HEK293 (cell line): Measurements from ENCODE around the gene BRD1.

ENCODE experiments used
- CTCF ChIA-PET: fragments of 350-600 bp; formaldehyde crosslinking; extraction: SDS; loops from one replicate; lab custom pipeline; 2021; ENCODE audit warnings: antibody characterized with exemption; lab: Yijun Ruan, JAX
- POLR2A ChIA-PET: fragments of 300-600 bp; formaldehyde crosslinking; extraction: SDS; loops from one replicate; lab custom pipeline; 2020; ENCODE audit warnings: antibody characterized with exemption, inconsistent platforms; lab: Yijun Ruan, JAX
- H3K27ac ChIP-seq: fragments of 200-500 bp; sonication (Bioruptor generic); 2 replicates; pipeline ENCODE4 v1.5.1; 2014; ENCODE audit warnings: low read depth, low read length, control low read depth, inconsistent platforms; ENCODE audit errors: extremely low read depth
- H3K36me3 ChIP-seq, 2 experiments: fragments of 200-500 bp in 1 of 2; sonication (Bioruptor generic) in 1 of 2; 1 replicate in 1 of 2; 2 replicates in 1 of 2; pipeline ENCODE4 v1.5.1; 2014 to 2017; ENCODE audit warnings: inconsistent platforms in 2 of 2, low read length in 2 of 2; ENCODE audit not compliant: control insufficient read depth in 2 of 2, insufficient read depth in 1 of 2
- H3K4me1 ChIP-seq: fragments of 200-500 bp; sonication (Bioruptor generic); 2 replicates; pipeline ENCODE4 v1.5.1; 2014; ENCODE audit warnings: mild to moderate bottlenecking, low read length, inconsistent platforms; ENCODE audit not compliant: control insufficient read depth, insufficient read depth
- H3K4me3 ChIP-seq: 2 replicates; pipeline ENCODE4 v1.5.1; 2011; ENCODE audit warnings: low read depth, mild to moderate bottlenecking, control low read depth, low read length, moderate library complexity
- H3K9me3 ChIP-seq: fragments of 200-500 bp; sonication (Bioruptor generic); 2 replicates; pipeline ENCODE4 v1.5.1; 2014; ENCODE audit warnings: low read depth, low read length, inconsistent platforms; ENCODE audit not compliant: control insufficient read depth, insufficient read depth
- GLIS1 ChIP-seq: fragments of 450-650 bp; formaldehyde crosslinking; IDR thresholded peaks from 2 replicates; pipeline ENCODE4 v1.5.1; 2016; ENCODE audit warnings: missing biosample characterization, missing genetic modification characterization
- KLF10 ChIP-seq: fragments of 450-650 bp; IDR thresholded peaks from 2 replicates; pipeline ENCODE4 v1.5.1; 2018; ENCODE audit warnings: missing biosample characterization, mild to moderate bottlenecking, missing genetic modification characterization
- KLF9 ChIP-seq: fragments of 450-650 bp; formaldehyde crosslinking; IDR thresholded peaks from 2 replicates; pipeline ENCODE4 v1.5.1; 2016; ENCODE audit warnings: missing biosample characterization, missing genetic modification characterization, low read depth
- PRDM10 ChIP-seq: fragments of 450-650 bp; formaldehyde crosslinking; IDR thresholded peaks from 2 replicates; pipeline ENCODE4 v1.5.1; 2016; ENCODE audit warnings: missing biosample characterization, missing genetic modification characterization
- SCRT2 ChIP-seq: fragments of 450-650 bp; formaldehyde crosslinking; IDR thresholded peaks from 2 replicates; pipeline ENCODE4 v1.5.1; 2016; ENCODE audit warnings: missing biosample characterization, missing genetic modification characterization
- SETDB1 ChIP-seq: IDR thresholded peaks from one replicate; pipeline ENCODE4 v1.6.1; 2017; ENCODE audit warnings: mild to moderate bottlenecking, low read length, moderate library complexity, mixed read lengths; ENCODE audit not compliant: insufficient read length
- SP7 ChIP-seq: fragments of 450-650 bp; formaldehyde crosslinking; IDR thresholded peaks from 2 replicates; pipeline ENCODE4 v1.5.1; 2016; ENCODE audit warnings: missing biosample characterization, missing genetic modification characterization
- WT1 ChIP-seq: fragments of 450-650 bp; formaldehyde crosslinking; IDR thresholded peaks from 2 replicates; pipeline ENCODE4 v1.5.1; 2016; ENCODE audit warnings: missing biosample characterization, missing genetic modification characterization
- YY1 ChIP-seq: fragments of 450-650 bp; formaldehyde crosslinking; IDR thresholded peaks from 2 replicates; pipeline ENCODE4 v1.5.1; 2018; ENCODE audit warnings: missing biosample characterization, missing genetic modification characterization
- ZBTB21 ChIP-seq: fragments of 450-650 bp; formaldehyde crosslinking; IDR thresholded peaks from 2 replicates; pipeline ENCODE4 v1.5.1; 2017; ENCODE audit warnings: missing biosample characterization, missing genetic modification characterization
- ZIC2 ChIP-seq: fragments of 450-650 bp; formaldehyde crosslinking; IDR thresholded peaks from 2 replicates; pipeline ENCODE4 v1.5.1; 2016; ENCODE audit warnings: missing biosample characterization, missing genetic modification characterization
- ZNF133 ChIP-seq: fragments of 450-650 bp; formaldehyde crosslinking; IDR thresholded peaks from 2 replicates; pipeline ENCODE4 v1.5.1; 2016; ENCODE audit warnings: missing biosample characterization, missing genetic modification characterization
- ZNF140 ChIP-seq: fragments of 450-650 bp; formaldehyde crosslinking; IDR thresholded peaks from 2 replicates; pipeline ENCODE4 v1.5.1; 2016; ENCODE audit warnings: missing biosample characterization, missing genetic modification characterization
- ZNF16 ChIP-seq: fragments of 450-650 bp; formaldehyde crosslinking; IDR thresholded peaks from 2 replicates; pipeline ENCODE4 v1.5.1; 2016; ENCODE audit warnings: low read depth, missing biosample characterization, missing genetic modification characterization
- ZNF24 ChIP-seq: fragments of 450-650 bp; formaldehyde crosslinking; IDR thresholded peaks from 2 replicates; pipeline ENCODE4 v1.5.1; 2016; ENCODE audit warnings: missing biosample characterization, missing genetic modification characterization
- ZNF280D ChIP-seq: fragments of 450-650 bp; formaldehyde crosslinking; IDR thresholded peaks from 2 replicates; pipeline ENCODE4 v1.5.1; 2016; ENCODE audit warnings: missing biosample characterization, missing genetic modification characterization
- ZNF354C ChIP-seq: fragments of 450-650 bp; formaldehyde crosslinking; IDR thresholded peaks from 2 replicates; pipeline ENCODE4 v1.5.1; 2016; ENCODE audit warnings: missing biosample characterization, missing genetic modification characterization, low read depth, borderline replicate concordance
- ZNF366 ChIP-seq: fragments of 450-650 bp; formaldehyde crosslinking; conservative IDR thresholded peaks from 2 replicates; pipeline ENCODE4 v1.5.1; 2016; ENCODE audit warnings: missing biosample characterization, missing genetic modification characterization
- ZNF404 ChIP-seq: fragments of 450-650 bp; formaldehyde crosslinking; IDR thresholded peaks from 2 replicates; pipeline ENCODE4 v1.5.1; 2017; ENCODE audit warnings: missing biosample characterization, missing genetic modification characterization
- ZNF514 ChIP-seq: fragments of 450-650 bp; formaldehyde crosslinking; IDR thresholded peaks from 2 replicates; pipeline ENCODE4 v1.5.1; 2016; ENCODE audit warnings: missing biosample characterization, missing genetic modification characterization
- ZNF548 ChIP-seq: fragments of 450-650 bp; formaldehyde crosslinking; IDR thresholded peaks from 2 replicates; pipeline ENCODE4 v1.5.1; 2016; ENCODE audit warnings: missing biosample characterization, missing genetic modification characterization
- ZNF571 ChIP-seq: fragments of 450-650 bp; formaldehyde crosslinking; IDR thresholded peaks from 2 replicates; pipeline ENCODE4 v1.5.0; 2017; ENCODE audit warnings: missing biosample characterization, missing genetic modification characterization
- ZNF600 ChIP-seq: fragments of 450-650 bp; formaldehyde crosslinking; IDR thresholded peaks from 2 replicates; pipeline ENCODE4 v1.5.1; 2016; ENCODE audit warnings: missing biosample characterization, missing genetic modification characterization
- ZNF626 ChIP-seq: fragments of 450-650 bp; sonication (Bioruptor Pico); formaldehyde crosslinking; IDR thresholded peaks from 2 replicates; pipeline ENCODE4 v1.5.1; 2018; ENCODE audit warnings: missing biosample characterization, missing genetic modification characterization, inconsistent platforms
- ZNF658 ChIP-seq: fragments of 450-650 bp; formaldehyde crosslinking; IDR thresholded peaks from 2 replicates; pipeline ENCODE4; 2016; ENCODE audit warnings: missing biosample characterization, missing genetic modification characterization
- ZNF677 ChIP-seq: fragments of 450-650 bp; IDR thresholded peaks from 2 replicates; pipeline ENCODE4 v1.5.0; 2018; ENCODE audit warnings: missing biosample characterization, mild to moderate bottlenecking, missing genetic modification characterization, moderate library complexity
- ZNF701 ChIP-seq: fragments of 450-650 bp; formaldehyde crosslinking; IDR thresholded peaks from 2 replicates; pipeline ENCODE4 v1.5.1; 2016; ENCODE audit warnings: missing biosample characterization, missing genetic modification characterization
- ZNF76 ChIP-seq: fragments of 450-650 bp; formaldehyde crosslinking; IDR thresholded peaks from 2 replicates; pipeline ENCODE4; 2016; ENCODE audit warnings: low read depth, missing biosample characterization, missing genetic modification characterization, borderline replicate concordance
- ZNF768 ChIP-seq: fragments of 450-650 bp; formaldehyde crosslinking; IDR thresholded peaks from 2 replicates; pipeline ENCODE4 v1.5.1; 2018; ENCODE audit warnings: missing biosample characterization, mild to moderate bottlenecking, missing genetic modification characterization
- ZNF791 ChIP-seq: fragments of 450-650 bp; formaldehyde crosslinking; IDR thresholded peaks from 2 replicates; pipeline ENCODE4 v1.5.1; 2016; ENCODE audit warnings: missing biosample characterization, missing genetic modification characterization

The BRD1 gene

GRCh38 chr22:49866134-49866533 is 38.5 kb upstream of the BRD1 start:
- H3K27ac ChIP-seq, result no peak overlapping the region
- peaks cover 2% of the 10 kb centered on the region; the same call in 1 of the 2 replicates for H3K9me3 ChIP-seq
- ChIA-PET CTCF (no interaction called here), POLR2A (interaction anchor here (0.7 kb wide), 1 partner anchor 10 kb away, joined by 3 read pairs; no protein-coding TSS in a partner anchor)
- peaks cover 5 to 20% of the 10 kb centered on the region in 2 experiments; a peak in 2 of 3 replicates for H3K36me3 ChIP-seq
- no peaks in the 10 kb centered on the region for H3K4me1 ChIP-seq
- no peak for TF ChIP-seq ZNF514
- TF ChIP-seq SP7 (tag by site-specific recombination), result peak; percentile 10; the same call in 1 of the 2 replicates
- peak; percentile 99 for TF ChIP-seq ZNF133 (tag by site-specific recombination)
- no peak for TF ChIP-seq ZNF366 (tag by site-specific recombination)
- TF ChIP-seq ZNF280D, result peak; percentile 69; the same call in 1 of the 2 replicates
- TF ChIP-seq YY1 (tag by site-specific recombination), result no peak
- TF ChIP-seq KLF10 (tag by site-specific recombination), result no peak
- TF ChIP-seq ZNF548 (tag by site-specific recombination), result no peak
- no peak for TF ChIP-seq ZNF16
- no peak for TF ChIP-seq ZNF404 (tag by site-specific recombination)
- TF ChIP-seq ZNF701 (tag by site-specific recombination), result no peak
- TF ChIP-seq ZNF626 (tag by site-specific recombination), result 0 out of 2 replicates have a peak, but pooled peaks have one; percentile 46
- TF ChIP-seq SETDB1, result peak; percentile 93
- H3K4me3 ChIP-seq, result no peak overlapping the region

- no peaks in the 10 kb centered on the region for H3K4me1 ChIP-seq
- no peak overlapping the region for H3K4me3 ChIP-seq
- H3K9me3 ChIP-seq, result peaks cover 2% of the 10 kb centered on the region; the same call in 1 of the 2 replicates
- ChIA-PET POLR2A (no interaction called here), CTCF (no interaction called here)
- H3K36me3 ChIP-seq, result peaks cover 5 to 20% of the 10 kb centered on the region in 2 experiments; a peak in 2 of 3 replicates
- no peak for TF ChIP-seq ZBTB21 (tag by site-specific recombination)
- TF ChIP-seq ZIC2 (tag by site-specific recombination), result no peak
- no peak for TF ChIP-seq ZNF571 (tag by site-specific recombination)
- no peak for TF ChIP-seq PRDM10 (tag by site-specific recombination)
- no peak for TF ChIP-seq GLIS1 (tag by site-specific recombination)
- no peak for TF ChIP-seq ZNF76 (tag by site-specific recombination)
- no peak for TF ChIP-seq WT1 (tag by site-specific recombination)
- TF ChIP-seq SCRT2 (tag by site-specific recombination), result no peak
- TF ChIP-seq ZNF677 (tag by site-specific recombination), result no peak
- no peak for TF ChIP-seq ZNF140 (tag by site-specific recombination)
- no peak for TF ChIP-seq KLF9
- no peak for TF ChIP-seq ZNF658
- TF ChIP-seq ZNF24 (tag by site-specific recombination), result no peak
- TF ChIP-seq ZNF600 (tag by site-specific recombination), result no peak
- no peak for TF ChIP-seq ZNF791 (tag by site-specific recombination)
- no peak for TF ChIP-seq ZNF768 (tag by site-specific recombination)
- TF ChIP-seq KLF10 (tag by site-specific recombination), result no peak
- no peak for TF ChIP-seq ZNF354C (tag by site-specific recombination)
- H3K27ac ChIP-seq, result no peak overlapping the region
Observed at GRCh38 chr22:49865156-49865555, 37.5 kb upstream of the BRD1 start.
